Dermis lymphatic vessel endothelial cell (primary cell): ENCODE data around the gene DBNDD2. TPM values are rescaled to one million over a fixed set of nuclear protein-coding genes. Genes with fewer than 3 reads are reported as not detected.

Experiments used
- total RNA-seq: library from RNA; depleted of rRNA; stranded (reverse); fragments of >200 nt; gene quantifications from 2 replicates; pipeline ENCODE4 v1.2.1, GENCODE V29; 2014

DBNDD2 gene, protein sequence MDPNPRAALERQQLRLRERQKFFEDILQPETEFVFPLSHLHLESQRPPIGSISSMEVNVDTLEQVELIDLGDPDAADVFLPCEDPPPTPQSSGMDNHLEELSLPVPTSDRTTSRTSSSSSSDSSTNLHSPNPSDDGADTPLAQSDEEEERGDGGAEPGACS
- total RNA-seq = 6.8 and 10.9 TPM in 2 replicates

DNA sequence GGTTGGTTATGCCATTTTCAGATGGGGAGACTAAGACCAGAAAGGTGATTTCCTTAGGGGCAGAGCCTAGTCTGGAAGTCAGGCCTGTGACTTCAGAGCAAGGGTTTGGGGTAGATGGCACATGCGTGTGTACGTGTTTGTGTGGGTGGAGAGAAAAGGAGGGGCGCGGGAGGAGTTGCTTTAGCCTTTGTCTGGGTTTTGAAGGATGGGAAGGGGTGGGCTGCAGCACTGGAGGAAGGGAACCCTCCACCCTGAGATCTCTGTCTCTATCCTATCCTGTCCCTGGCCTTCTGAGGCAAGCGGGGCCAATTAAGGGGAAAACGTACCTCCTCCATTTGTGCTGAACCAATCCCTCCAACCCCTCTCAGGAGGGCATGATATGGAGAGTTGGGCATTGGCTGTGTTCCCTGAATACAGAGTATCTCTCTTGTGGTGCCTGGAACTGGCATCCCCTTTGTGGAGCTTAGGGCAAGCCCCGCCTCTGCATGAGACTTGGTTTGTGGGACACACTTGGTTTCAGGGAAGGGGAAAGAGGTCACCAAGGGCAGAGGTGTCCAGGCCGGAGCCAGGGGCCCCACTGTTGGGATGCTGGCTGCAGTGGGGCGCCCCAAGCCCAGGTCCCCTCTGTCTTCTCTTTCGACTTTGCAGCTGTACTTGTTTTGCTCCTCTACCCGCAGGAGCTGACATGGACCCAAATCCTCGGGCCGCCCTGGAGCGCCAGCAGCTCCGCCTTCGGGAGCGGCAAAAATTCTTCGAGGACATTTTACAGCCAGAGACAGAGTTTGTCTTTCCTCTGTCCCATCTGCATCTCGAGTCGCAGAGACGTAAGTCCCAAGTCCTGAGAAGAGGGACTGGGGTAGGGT is at the start of gene DBNDD2:
TSS of gene DBNDD2 (plus strand) at position 507 of the 863 bp plus-strand sequence. CDS start at position 686, 179 bp downstream.

DNA sequence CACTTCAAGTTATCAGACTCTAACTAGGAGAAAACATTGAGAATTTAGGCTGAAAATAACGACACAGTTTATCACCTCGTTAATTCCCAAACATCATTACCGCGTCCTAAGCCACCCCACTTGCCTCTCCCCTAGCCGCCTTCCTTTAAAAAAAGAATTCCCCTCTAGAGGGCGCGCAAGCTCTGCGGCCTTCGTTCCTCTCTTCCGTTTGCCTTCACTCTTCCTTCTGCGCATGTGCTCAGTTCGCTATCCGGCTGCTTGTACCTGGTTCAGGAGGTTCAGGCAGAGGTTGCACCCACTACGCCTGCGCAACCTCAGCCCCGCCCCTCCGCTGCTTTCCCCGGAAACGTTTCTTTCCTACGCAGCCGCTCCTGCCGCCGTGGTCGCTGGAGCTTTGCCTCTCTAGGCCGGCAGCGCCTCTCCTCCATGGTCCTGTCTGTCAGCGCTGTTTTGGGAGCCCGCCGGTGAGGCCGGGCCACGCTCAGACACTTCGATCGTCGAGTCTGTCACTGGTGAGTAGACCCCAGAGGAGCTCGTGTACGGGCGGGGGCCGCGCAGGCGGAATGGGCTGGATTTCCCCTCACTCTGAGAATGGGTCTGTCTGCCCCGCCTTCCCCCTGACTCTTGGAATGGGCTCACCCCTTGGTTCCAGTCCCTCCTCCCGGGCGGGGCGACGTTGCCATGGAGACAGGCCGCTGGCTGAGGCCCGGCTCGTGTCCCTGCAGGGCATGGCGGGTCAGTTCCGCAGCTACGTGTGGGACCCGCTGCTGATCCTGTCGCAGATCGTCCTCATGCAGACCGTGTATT is 45.1 kb upstream of the DBNDD2 start, which contains the start of gene SYS1:
TSS of gene SYS1 (plus strand) at position 353 of the 807 bp plus-strand sequence. CDS start at position 729, 376 bp downstream.

DNA sequence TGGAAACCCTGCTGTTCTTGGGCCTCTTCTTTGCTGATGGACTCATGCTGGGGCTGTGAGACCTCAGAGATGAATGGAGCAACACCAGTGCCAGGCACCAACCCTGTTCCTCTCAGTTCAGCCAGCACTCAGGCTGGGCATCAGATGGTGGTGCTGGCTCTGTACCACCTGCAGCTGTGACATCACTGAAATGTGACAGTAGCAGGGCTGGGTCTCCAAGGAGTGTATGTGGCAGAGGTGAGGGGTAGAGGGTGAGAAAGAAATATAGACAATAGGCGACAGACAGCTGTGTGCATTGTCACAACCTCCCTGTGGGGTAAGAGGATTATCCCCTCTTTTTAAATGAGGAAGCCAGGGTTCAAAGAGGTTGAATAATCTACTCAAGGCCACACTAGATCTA is 29.9 kb upstream of the DBNDD2 start, which contains the start of gene TP53TG5:
TSS of gene TP53TG5 (minus strand) at position 135 of the 400 bp plus-strand sequence. CDS start at position 46, 89 bp downstream.

DNA sequence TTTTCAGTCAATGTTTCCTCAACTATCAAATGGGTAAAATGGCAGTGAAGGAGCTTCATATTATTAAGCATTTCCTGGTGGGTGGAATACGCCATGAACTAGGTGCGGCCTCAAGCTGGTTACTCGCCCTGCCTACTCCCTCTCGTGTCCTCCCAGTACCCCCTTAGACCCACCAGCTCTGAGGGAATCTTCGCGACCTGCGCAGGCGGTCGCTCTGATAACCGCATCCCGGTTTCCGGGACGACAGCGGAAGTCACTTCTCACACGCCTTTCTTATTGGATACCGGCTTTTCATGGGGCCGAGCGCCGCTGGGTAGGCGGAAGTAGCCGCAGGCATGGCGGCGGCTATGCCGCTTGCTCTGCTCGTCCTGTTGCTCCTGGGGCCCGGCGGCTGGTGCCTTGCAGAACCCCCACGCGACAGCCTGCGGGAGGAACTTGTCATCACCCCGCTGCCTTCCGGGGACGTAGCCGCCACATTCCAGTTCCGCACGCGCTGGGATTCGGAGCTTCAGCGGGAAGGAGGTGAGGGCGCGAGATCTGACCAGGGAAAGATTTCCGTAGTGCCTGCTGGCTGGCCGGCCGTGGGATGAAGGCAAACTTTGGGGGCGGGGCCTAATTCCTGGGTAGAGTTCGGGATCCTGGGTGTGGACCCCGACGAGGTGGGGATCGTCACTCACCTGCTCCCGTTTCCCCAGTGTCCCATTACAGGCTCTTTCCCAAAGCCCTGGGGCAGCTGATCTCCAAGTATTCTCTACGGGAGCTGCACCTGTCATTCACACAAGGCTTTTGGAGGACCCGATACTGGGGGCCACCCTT is 7.9 kb downstream of the DBNDD2 start, which contains the start of gene PIGT:
TSS of gene PIGT (plus strand) at position 320 of the 816 bp plus-strand sequence. CDS start at position 336, 16 bp downstream.

Other genes starting within 250 kb of the DBNDD2 start
- gene PI3, start 233.4 kb upstream of the DBNDD2 start, total RNA-seq = not detected in 2 replicates
- gene SEMG1, start 201.3 kb upstream of the DBNDD2 start, total RNA-seq = not detected in 2 replicates
- gene SEMG2, start 186.9 kb upstream of the DBNDD2 start, total RNA-seq = not detected in 2 replicates
- 0.69 TPM in 1 of 2 replicates, not detected in the other for gene SLPI, start 153.7 kb upstream of the DBNDD2 start, total RNA-seq
- gene RBPJL, start 101.4 kb upstream of the DBNDD2 start, total RNA-seq = not detected in 2 replicates
- gene MATN4, start 100.0 kb upstream of the DBNDD2 start, total RNA-seq = under 0.01 TPM in 1 of 2 replicates, not detected in the other
- 26.6 and 54.9 TPM in 2 replicates for gene SDC4, start 59.9 kb upstream of the DBNDD2 start, total RNA-seq
- 23.8 and 29.6 TPM in 2 replicates for gene SYS1, start 45.1 kb upstream of the DBNDD2 start, total RNA-seq
- not detected in 2 replicates for gene TP53TG5, start 30.0 kb upstream of the DBNDD2 start, total RNA-seq
- 16.9 and 20.2 TPM in 2 replicates for gene PIGT, start 7.9 kb downstream of the DBNDD2 start, total RNA-seq
- gene WFDC2, start 61.5 kb downstream of the DBNDD2 start, total RNA-seq = not detected in 2 replicates
- gene SPINT3, start 107.3 kb downstream of the DBNDD2 start, total RNA-seq = not detected in 2 replicates
- not detected in 2 replicates for gene WFDC6, start 131.2 kb downstream of the DBNDD2 start, total RNA-seq
- gene EPPIN, start 139.1 kb downstream of the DBNDD2 start, total RNA-seq = not detected in 2 replicates
- not detected in 2 replicates for gene WFDC8, start 171.0 kb downstream of the DBNDD2 start, total RNA-seq
- gene WFDC10A, start 221.4 kb downstream of the DBNDD2 start, total RNA-seq = not detected in 2 replicates
- gene WFDC9, start 223.0 kb downstream of the DBNDD2 start, total RNA-seq = not detected in 2 replicates